GM20000 (cell line): ENCODE measurements around the gene KRTAP4-2.
"Not testable (repeated sequence)": the region's sequence is repeated elsewhere in the genome, so short reads cannot be mapped to it uniquely, and the experiment has no call there.

Source experiments
- DNase-seq: peaks from one replicate; pipeline ENCODE4 v3.0.0; 2012; ENCODE audit warnings: low spot score
- CTCF ChIP-seq: IDR thresholded peaks from 2 replicates; pipeline ENCODE4 v1.5.1; 2012; ENCODE audit warnings: mild to moderate bottlenecking, control low read depth; ENCODE audit errors: extremely low read depth, missing control alignments

The KRTAP4-2 gene

GRCh38 chr17:41145261-41145660 lies 32.8 kb downstream of the KRTAP4-2 start:
- no peak for TF ChIP-seq CTCF
- DNase-seq = no peak

- DNase-seq = no peak
Measured at GRCh38 chr17:41144846-41145245, 33.2 kb downstream of the KRTAP4-2 start.

GRCh38 chr17:41141361-41141760 lies 36.7 kb downstream of the KRTAP4-2 start:
- no peak for TF ChIP-seq CTCF
- no peak for DNase-seq

More at GRCh38 chr17:41144846-41145245, 33.2 kb downstream of the KRTAP4-2 start:
- TF ChIP-seq CTCF = no peak

- no peak for TF ChIP-seq CTCF
Measured at GRCh38 chr17:41140360-41141131, 37.5 kb downstream of the KRTAP4-2 start, which contains the start of gene KRTAP4-6. TSS of gene KRTAP4-6 (minus strand) at chr17:41140544. CDS start at chr17:41140487, 57 bp downstream.

GRCh38 chr17:41139865-41140264 lies 38.2 kb downstream of the KRTAP4-2 start:
- DNase-seq = not testable (repeated sequence)

More at GRCh38 chr17:41140360-41141131, 37.5 kb downstream of the KRTAP4-2 start, which contains the start of gene KRTAP4-6:
- no peak for DNase-seq

- no peak for TF ChIP-seq CTCF
- DNase-seq = no peak
Measured at GRCh38 chr17:41133880-41134735, 43.9 kb downstream of the KRTAP4-2 start.

GRCh38 chr17:41131979-41132378 lies 46.0 kb downstream of the KRTAP4-2 start:
- no peak for TF ChIP-seq CTCF
- peak; percentile 25 for DNase-seq
